ENCODE data around the gene CACNA1C. TPM values are rescaled to one million over a fixed set of nuclear protein-coding genes. Genes with fewer than 3 reads are reported as not detected.

Gene CACNA1C
- total RNA-seq, 1 experiment from 2014 or later = 3.7 TPM

GRCh38 chr12:2138871-2139308, 86.1 kb downstream of the CACNA1C start:
- Histone ChIP-seq H3K4me1 (ENCODE audit: insufficient read depth, low read length, poor library complexity, severe bottlenecking) (no peaks in the 10 kb centered on the region), H3K36me3 (ENCODE audit: insufficient read depth, low read length, poor library complexity, severe bottlenecking) (no peaks in the 10 kb centered on the region), H3K4me3 (ENCODE audit: low read depth, low read length, poor library complexity, severe bottlenecking) (no peak overlapping the region), H3K27ac (ENCODE audit: low read depth, low read length, poor library complexity, severe bottlenecking) (no peak overlapping the region), H3K27me3 (replicated peaks; ENCODE audit: insufficient read depth, low read depth, low read length, poor library complexity) (no peaks in the 10 kb centered on the region), H3K9me3 (ENCODE audit: low read depth, low read length, poor library complexity, severe bottlenecking) (no peaks in the 10 kb centered on the region)
- intact Hi-C loops (cut with micrococcal nuclease; ENCODE audit: unreplicated experiment) = no loop called here
- no peak for DNase-seq (ENCODE audit: low spot score)
- ChIA-PET POLR2A (ENCODE audit: low non-redundant PET) (no interaction called here), CTCF (no interaction called here)
- BruUV-seq (replicated peaks) = no TSS peak
- TF ChIP-seq EZH2 (IDR thresholded peaks at IDR 0.05; ENCODE audit: borderline replicate concordance, low read depth, low read length, poor library complexity, severe bottlenecking) (no peak), CTCF (conservative IDR thresholded peaks at IDR 0.05; ENCODE audit: low read depth, low read length) (no peak)

DNA sequence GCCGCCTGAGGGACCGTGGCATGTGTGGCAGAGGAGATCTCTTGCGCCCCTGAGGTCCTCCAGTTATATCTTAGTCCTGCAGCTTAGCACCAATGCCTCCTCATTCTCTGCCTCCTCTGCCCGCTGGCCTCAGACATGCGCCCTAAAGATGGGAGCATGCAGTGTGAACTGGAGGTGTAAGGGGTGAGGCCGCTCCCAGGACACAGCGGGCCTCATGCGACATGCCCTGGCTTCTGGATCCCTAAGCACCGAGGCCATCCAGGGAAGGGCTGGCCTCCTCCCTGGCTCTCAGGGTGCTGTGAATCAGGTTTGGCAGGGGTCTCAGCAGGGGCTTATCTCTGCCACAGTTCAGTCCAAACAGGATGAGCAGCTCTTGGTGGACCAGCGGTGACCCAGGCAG, 86.9 kb downstream of the CACNA1C start:
- H3K36me3 ChIP-seq (ENCODE audit: insufficient read depth, low read length, poor library complexity, severe bottlenecking) = no peaks in the 10 kb centered on the region
- BruUV-seq (replicated peaks) = no TSS peak
- no peak for DNase-seq (ENCODE audit: low spot score)
- CTCF ChIA-PET = no interaction called here
- H3K4me1 ChIP-seq (ENCODE audit: insufficient read depth, low read length, poor library complexity, severe bottlenecking) = no peaks in the 10 kb centered on the region
- no peak overlapping the region for H3K4me3 ChIP-seq (ENCODE audit: low read depth, low read length, poor library complexity, severe bottlenecking)
- no peak overlapping the region for H3K27ac ChIP-seq (ENCODE audit: low read depth, low read length, poor library complexity, severe bottlenecking)
- TF ChIP-seq CTCF (conservative IDR thresholded peaks at IDR 0.05; ENCODE audit: low read depth, low read length) = no peak
- TF ChIP-seq EZH2 (IDR thresholded peaks at IDR 0.05; ENCODE audit: borderline replicate concordance, low read depth, low read length, poor library complexity, severe bottlenecking) = no peak
- intact Hi-C loops (cut with micrococcal nuclease; ENCODE audit: unreplicated experiment) = no loop called here
- no peaks in the 10 kb centered on the region for H3K9me3 ChIP-seq (ENCODE audit: low read depth, low read length, poor library complexity, severe bottlenecking)
- no peaks in the 10 kb centered on the region for H3K27me3 ChIP-seq (replicated peaks; ENCODE audit: insufficient read depth, low read depth, low read length, poor library complexity)
- POLR2A ChIA-PET (ENCODE audit: low non-redundant PET) = no interaction called here

- Histone ChIP-seq H3K27me3 (replicated peaks; ENCODE audit: insufficient read depth, low read depth, low read length, poor library complexity) (no peaks in the 10 kb centered on the region), H3K4me3 (ENCODE audit: low read depth, low read length, poor library complexity, severe bottlenecking) (no peak overlapping the region), H3K27ac (ENCODE audit: low read depth, low read length, poor library complexity, severe bottlenecking) (no peak overlapping the region), H3K36me3 (ENCODE audit: insufficient read depth, low read length, poor library complexity, severe bottlenecking) (no peaks in the 10 kb centered on the region), H3K9me3 (ENCODE audit: low read depth, low read length, poor library complexity, severe bottlenecking) (no peaks in the 10 kb centered on the region), H3K4me1 (ENCODE audit: insufficient read depth, low read length, poor library complexity, severe bottlenecking) (no peaks in the 10 kb centered on the region)
- ChIA-PET CTCF (no interaction called here), POLR2A (ENCODE audit: low non-redundant PET) (no interaction called here)
- BruUV-seq (replicated peaks) = no TSS peak
- intact Hi-C loops (cut with micrococcal nuclease; ENCODE audit: unreplicated experiment) = no loop called here
- TF ChIP-seq EZH2 (IDR thresholded peaks at IDR 0.05; ENCODE audit: borderline replicate concordance, low read depth, low read length, poor library complexity, severe bottlenecking) (no peak), CTCF (conservative IDR thresholded peaks at IDR 0.05; ENCODE audit: low read depth, low read length) (no peak)
- DNase-seq (ENCODE audit: low spot score) = no peak
Observed at GRCh38 chr12:2140858-2141519, 88.2 kb downstream of the CACNA1C start.

Data from A673 (cell line).